D721Med (cell line): Measurements from ENCODE around the gene ZNF135.

Source experiments
- DNase-seq: peaks from one replicate; pipeline ENCODE4 v3.0.0; 2011; ENCODE audit warnings: low spot score; ENCODE audit not compliant: insufficient read length
- FAIRE-seq: peaks from 2 replicates; lab custom pipeline; 2011; peaks lifted over from hg19 to GRCh38; lab: Jason Lieb, UNC
- CTCF ChIP-seq: IDR thresholded peaks from 2 replicates; pipeline ENCODE4 v1.5.1; 2012; ENCODE audit warnings: mild to moderate bottlenecking, control low read depth; ENCODE audit not compliant: insufficient read depth; ENCODE audit errors: missing control alignments

The ZNF135 gene

GRCh38 chr19:58079792-58080191 lies 20.7 kb downstream of the ZNF135 start:
- FAIRE-seq = no peak
- TF ChIP-seq CTCF = no peak
- DNase-seq = no peak

- FAIRE-seq = no peak
- no peak for TF ChIP-seq CTCF
- no peak for DNase-seq
Measured at GRCh38 chr19:58083021-58083420, 23.9 kb downstream of the ZNF135 start.

- no peak for TF ChIP-seq CTCF
- FAIRE-seq (no peak), DNase-seq (no peak)
Measured at GRCh38 chr19:58084596-58085347, 25.7 kb downstream of the ZNF135 start.

- DNase-seq (no peak), FAIRE-seq (no peak)
- TF ChIP-seq CTCF = no peak
Measured at GRCh38 chr19:58085348-58085875, 26.3 kb downstream of the ZNF135 start.

GRCh38 chr19:58086825-58087710 lies 28.0 kb downstream of the ZNF135 start:
- no peak for TF ChIP-seq CTCF
- DNase-seq (no peak), FAIRE-seq (no peak)

GRCh38 chr19:58088521-58089052 lies 29.5 kb downstream of the ZNF135 start:
- DNase-seq (no peak), FAIRE-seq (no peak)
- no peak for TF ChIP-seq CTCF
